HEK293T (cell line): ENCODE measurements around the gene ARL5C.

Experiments
- ARNT ChIP-seq: fragments of 450-650 bp; IDR thresholded peaks from 2 replicates; pipeline ENCODE4 v1.6.1; 2017; ENCODE audit warnings: mild to moderate bottlenecking
- BHLHE40 ChIP-seq: fragments of 450-650 bp; IDR thresholded peaks from 2 replicates; pipeline ENCODE4 v1.6.1; 2016; ENCODE audit warnings: mild to moderate bottlenecking, moderate library complexity, borderline replicate concordance
- ELF4 ChIP-seq: fragments of 450-650 bp; IDR thresholded peaks from 2 replicates; pipeline ENCODE4 v1.6.1; 2017; ENCODE audit warnings: antibody characterized with exemption
- FOXA1 ChIP-seq: fragments of 450-650 bp; IDR thresholded peaks from 2 replicates; pipeline ENCODE4 v1.6.1; 2016; ENCODE audit warnings: mild to moderate bottlenecking
- FOXK2 ChIP-seq: fragments of 450-650 bp; IDR thresholded peaks from 2 replicates; pipeline ENCODE4 v1.6.1; 2016; ENCODE audit warnings: mild to moderate bottlenecking
- FOXM1 ChIP-seq: fragments of 450-650 bp; IDR thresholded peaks from 2 replicates; pipeline ENCODE4 v1.6.1; 2017; ENCODE audit warnings: mild to moderate bottlenecking, borderline replicate concordance
- HDGF ChIP-seq: fragments of 450-650 bp; IDR thresholded peaks from 2 replicates; pipeline ENCODE4 v1.6.1; 2017; ENCODE audit warnings: antibody characterized with exemption, borderline replicate concordance
- L3MBTL2 ChIP-seq: fragments of 450-650 bp; conservative IDR thresholded peaks from 2 replicates; pipeline ENCODE4 v1.6.1; 2016; ENCODE audit warnings: mild to moderate bottlenecking
- LEF1 ChIP-seq: fragments of 450-650 bp; IDR thresholded peaks from 2 replicates; pipeline ENCODE4 v1.6.1; 2017; ENCODE audit warnings: mild to moderate bottlenecking, borderline replicate concordance
- NFRKB ChIP-seq: fragments of 450-650 bp; IDR thresholded peaks from 2 replicates; pipeline ENCODE4 v1.6.1; 2016; ENCODE audit warnings: mild to moderate bottlenecking, moderate library complexity
- SP1 ChIP-seq: fragments of 450-650 bp; IDR thresholded peaks from 2 replicates; pipeline ENCODE4 v1.6.1; 2017
- SUZ12 ChIP-seq: fragments of 450-650 bp; IDR thresholded peaks from 2 replicates; pipeline ENCODE4 v1.6.1; 2016; ENCODE audit warnings: mild to moderate bottlenecking
- TARDBP ChIP-seq: fragments of 450-650 bp; IDR thresholded peaks from 2 replicates; pipeline ENCODE4 v1.6.1; 2016
- ZNF384 ChIP-seq: fragments of 450-650 bp; IDR thresholded peaks from 2 replicates; pipeline ENCODE4 v1.6.1; 2016

GRCh38 chr17:39116224-39116623, 49.7 kb downstream of the ARL5C start:
- TF ChIP-seq HDGF (no peak), FOXA1 (no peak), ZNF384 (no peak), SP1 (no peak), ELF4 (no peak), LEF1 (no peak), TARDBP (no peak), SUZ12 (no peak), FOXK2 (no peak), ARNT (no peak), L3MBTL2 (no peak), FOXM1 (no peak), NFRKB (no peak), BHLHE40 (no peak)
